Spleen (tissue), 7 donors: ENCODE results near the gene TAF15.

ENCODE experiments used
- CTCF ChIP-seq, 11 experiments: fragments of 200-600 bp in 7 of 11; fragments of 450-650 bp in 4 of 11; sonication (generic) in 4 of 11; IDR thresholded peaks in 8 of 11; conservative IDR thresholded peaks in 3 of 11; 1 replicate in 7 of 11; 2 replicates in 4 of 11; pipeline versions ENCODE4 v1.4.0 to v1.8.0; 2016 to 2021; ENCODE audit warnings: antibody characterized with exemption in 11 of 11, inconsistent platforms in 4 of 11, mild to moderate bottlenecking in 1 of 11
- POLR2A ChIP-seq, 3 donors: fragments of 450-650 bp; IDR thresholded peaks; one replicate each; pipeline ENCODE4 v1.5.1; 2017; ENCODE audit warnings: antibody characterized with exemption in 3 of 3, mild to moderate bottlenecking in 1 of 3
- POLR2AphosphoS5 ChIP-seq, 3 donors: sonication (generic); formaldehyde crosslinking; IDR thresholded peaks; one replicate each; pipeline ENCODE4 v1.5.1; 2017; ENCODE audit warnings: antibody characterized with exemption in 3 of 3
- donor health status: DM: no; HTN: no; CAD: no; lungs with moderate emphysema.
- donor health status: DM: no; HTN: no; CAD: no.
- donor health status: DM: no; HTN: no; CAD: no.

- TF ChIP-seq CTCF (IDR thresholded peaks at IDR 0.05 in 8 of 11, conservative IDR thresholded peaks at IDR 0.05 in 3 of 11) (no peak), POLR2A (IDR thresholded peaks at IDR 0.05) (no peak), POLR2AphosphoS5 (IDR thresholded peaks at IDR 0.05) (no peak)
These were observed 47.3 kb downstream of the TAF15 start for GRCh38 chr17:35856603-35857002.
